Left forelimb (tissue), 1 donor: ENCODE data around the gene AKAP6.

ENCODE experiments used
- DNase-seq: peaks from one replicate; pipeline ENCODE4 v3.0.0-alpha.2; 2018; ENCODE audit warnings: low spot score

The AKAP6 gene

GRCh38 chr14:32330351-32331111, 1.4 kb downstream of the AKAP6 start:
- no peak for DNase-seq

DNA sequence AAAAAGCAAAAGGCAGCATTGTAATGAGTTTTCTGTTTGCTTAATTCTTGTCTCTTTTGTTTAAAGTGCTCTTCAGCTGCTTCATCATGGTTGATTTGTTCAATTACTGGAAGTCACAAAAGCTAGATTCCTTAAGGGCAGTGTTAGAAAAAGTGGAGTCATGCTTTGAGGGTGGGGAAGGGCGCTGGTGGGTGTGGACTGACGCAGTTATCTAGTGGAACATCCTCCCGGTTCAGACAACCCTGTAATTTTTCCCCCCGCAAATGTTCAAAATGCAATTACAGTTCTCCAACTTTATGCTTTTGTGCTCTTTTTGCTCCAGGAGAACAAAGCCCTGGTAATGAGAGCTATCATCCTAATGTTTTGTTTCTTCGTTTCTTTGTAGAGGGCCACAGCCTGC, 2.1 kb downstream of the AKAP6 start:
- no peak for DNase-seq

GRCh38 chr14:32332415-32333316, 3.6 kb downstream of the AKAP6 start:
- DNase-seq: no peak

DNA sequence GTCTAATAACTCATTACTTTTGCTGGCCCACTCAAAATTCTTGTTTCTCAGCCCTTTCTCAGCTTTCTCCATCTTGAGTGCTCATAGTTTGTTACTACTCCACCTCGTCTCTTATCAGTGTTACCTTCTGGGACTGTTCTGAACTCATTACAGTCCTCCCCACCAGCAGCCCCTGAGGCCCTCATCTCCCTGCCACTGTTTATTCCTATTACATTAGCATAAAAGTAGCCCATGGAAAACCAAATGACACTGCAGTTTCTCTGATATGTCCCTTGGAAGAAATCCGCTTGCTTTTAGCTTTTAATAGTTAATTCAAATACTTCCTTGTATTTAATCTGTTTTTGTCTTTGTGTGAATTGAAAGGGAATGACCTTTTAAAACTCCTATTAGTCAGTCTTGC, 7.6 kb downstream of the AKAP6 start:
- no peak for DNase-seq

GRCh38 chr14:32337759-32338158, 8.7 kb downstream of the AKAP6 start:
- DNase-seq: no peak

- DNase-seq: no peak
These were observed 10.1 kb downstream of the AKAP6 start for GRCh38 chr14:32339188-32339587.

DNA sequence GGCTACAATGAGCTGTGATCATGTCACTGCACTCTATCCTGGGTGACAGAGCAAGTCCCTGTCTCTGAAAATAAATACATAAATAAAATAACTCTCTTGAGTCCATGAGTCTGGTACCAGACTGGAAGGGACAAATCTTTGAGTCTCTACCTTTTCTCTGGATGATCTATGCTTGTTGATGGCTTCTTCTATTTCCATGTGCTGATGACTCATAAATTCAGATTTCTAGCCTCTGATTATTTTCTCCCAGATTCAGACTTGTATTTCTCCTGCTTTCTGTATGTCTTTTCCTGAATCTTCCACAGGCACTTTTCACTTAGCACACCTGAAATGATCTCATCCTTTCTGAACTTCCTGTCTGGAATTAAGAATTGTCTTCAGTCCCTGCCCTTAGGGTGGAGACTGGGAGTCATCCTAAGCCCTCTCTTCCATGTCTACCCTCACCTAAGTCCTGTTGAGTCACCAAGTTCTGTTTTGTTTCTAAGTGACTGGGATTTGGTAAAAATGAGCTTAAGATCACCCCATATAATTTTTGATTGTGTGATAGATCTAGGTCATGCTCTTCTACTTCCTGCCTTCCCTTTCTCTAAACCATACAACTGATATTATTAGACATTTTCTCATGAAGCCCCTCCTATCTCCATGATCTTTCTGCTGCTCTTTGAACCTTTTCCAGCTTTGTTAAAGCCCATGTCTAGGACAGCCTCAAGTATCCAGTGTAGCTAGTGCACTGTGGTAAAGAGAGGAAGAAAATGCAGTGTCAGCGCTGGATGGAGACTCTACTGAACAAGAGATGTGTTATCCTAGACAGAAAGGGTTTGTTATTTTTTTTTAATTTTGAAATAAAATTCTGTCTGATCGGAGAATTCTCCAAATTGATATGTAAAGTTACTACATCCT, 13.1 kb downstream of the AKAP6 start:
- no peak for DNase-seq

- DNase-seq: no peak
These were observed 13.7 kb downstream of the AKAP6 start for GRCh38 chr14:32342847-32343194.

DNA sequence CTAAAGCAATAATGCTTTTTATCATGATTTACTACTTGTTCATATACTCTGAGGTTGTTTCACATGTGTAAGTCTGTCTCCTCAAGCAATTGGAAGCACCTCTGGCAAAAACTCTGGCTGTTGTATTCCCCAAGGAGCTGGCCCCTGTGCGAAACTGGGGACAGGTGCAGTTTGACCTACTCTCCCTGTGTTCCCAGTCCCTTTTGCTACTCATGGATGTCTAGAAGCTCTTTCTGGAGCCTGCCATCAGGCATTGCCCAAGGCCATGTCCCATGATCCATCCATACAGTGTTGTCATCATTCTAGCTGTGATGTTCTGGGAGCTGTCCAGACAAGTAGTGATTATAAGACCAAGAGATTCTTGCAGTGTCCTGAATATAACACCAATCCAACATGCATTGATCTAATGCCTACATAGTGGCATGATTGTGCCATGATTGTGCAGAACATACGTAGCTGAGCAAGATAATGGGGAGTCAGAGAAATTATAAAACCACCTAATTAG, 14.9 kb downstream of the AKAP6 start:
- no peak for DNase-seq

GRCh38 chr14:32345311-32345791, 16.3 kb downstream of the AKAP6 start:
- DNase-seq: no peak

DNA sequence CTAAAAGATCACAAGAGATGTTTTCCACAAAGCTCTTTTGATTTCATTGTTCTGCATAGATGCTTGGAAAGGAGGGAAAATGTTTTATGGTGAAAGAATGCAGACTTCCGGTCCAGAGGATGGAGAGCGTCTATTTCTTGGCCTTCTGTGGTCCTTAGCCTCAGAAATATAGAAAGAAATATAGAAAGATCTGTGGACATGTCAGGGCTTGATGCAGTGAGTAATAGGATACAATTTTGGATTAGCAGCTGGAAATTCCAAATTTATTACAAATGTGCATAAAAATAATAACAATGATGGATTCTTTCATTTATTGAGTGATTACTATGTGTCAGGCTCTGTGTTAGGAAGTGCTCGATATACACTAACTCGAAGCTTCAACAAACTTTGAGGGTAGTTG, 20.2 kb downstream of the AKAP6 start:
- DNase-seq: no peak

- no peak for DNase-seq
These were observed 20.9 kb downstream of the AKAP6 start for GRCh38 chr14:32350020-32350419.

DNA sequence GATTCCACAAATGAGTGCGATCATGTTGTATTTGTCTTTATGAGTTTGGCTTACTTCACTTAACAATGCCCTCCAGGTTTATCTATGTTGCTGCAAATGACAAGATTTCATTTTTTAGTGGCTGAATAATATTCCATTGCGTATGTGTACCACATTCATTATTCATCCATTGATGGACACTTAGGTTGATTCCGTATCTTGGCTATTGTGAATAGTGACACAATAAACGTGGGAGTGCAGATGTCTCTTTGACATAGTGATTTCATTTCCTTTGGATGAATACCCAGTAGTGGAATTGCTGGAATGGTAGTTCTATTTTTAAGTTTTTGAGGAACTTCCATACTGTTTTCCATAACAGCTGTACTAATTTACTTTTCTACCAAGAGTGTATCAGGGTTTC, 23.5 kb downstream of the AKAP6 start:
- no peak for DNase-seq

GRCh38 chr14:32354716-32355115, 25.6 kb downstream of the AKAP6 start:
- no peak for DNase-seq

DNA sequence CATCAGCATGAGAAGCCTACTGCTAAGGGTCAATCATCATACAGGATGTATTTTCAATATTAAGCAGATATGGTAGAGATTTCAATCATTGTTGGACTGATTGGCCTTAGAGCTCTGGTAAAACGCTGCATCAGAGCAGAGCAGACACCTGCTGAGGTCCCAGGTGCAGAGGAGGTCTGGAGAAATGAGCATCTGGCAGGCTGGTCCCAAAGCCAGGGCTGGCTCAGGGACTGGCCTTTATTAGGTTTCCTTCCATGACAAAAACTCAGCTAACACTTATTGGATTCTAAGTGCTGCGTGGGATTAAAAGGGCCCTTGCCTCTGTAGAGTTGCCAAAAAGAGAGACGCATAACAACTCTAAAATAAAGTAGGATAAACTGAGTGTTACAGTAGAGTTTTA, 29.7 kb downstream of the AKAP6 start:
- DNase-seq: no peak

DNA sequence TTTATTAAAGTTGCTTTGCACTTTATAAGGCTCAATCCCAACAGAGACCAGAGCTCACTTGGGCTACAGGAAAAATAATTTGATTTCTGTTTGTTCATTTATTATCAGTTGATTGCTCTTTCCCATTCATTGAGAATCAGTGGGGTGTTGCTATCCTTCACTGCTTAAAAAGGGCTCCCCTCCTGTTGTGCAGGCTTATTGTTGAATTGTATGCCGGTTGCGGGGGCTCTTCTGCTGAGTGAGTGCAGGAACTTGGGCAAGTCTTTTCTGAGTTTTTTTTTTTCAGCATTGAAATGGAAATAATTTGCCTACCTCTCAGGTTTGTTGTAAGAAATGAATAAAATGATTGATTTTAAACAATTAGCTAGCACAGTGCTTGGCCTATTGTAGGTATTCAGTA, 32.6 kb downstream of the AKAP6 start:
- no peak for DNase-seq

DNA sequence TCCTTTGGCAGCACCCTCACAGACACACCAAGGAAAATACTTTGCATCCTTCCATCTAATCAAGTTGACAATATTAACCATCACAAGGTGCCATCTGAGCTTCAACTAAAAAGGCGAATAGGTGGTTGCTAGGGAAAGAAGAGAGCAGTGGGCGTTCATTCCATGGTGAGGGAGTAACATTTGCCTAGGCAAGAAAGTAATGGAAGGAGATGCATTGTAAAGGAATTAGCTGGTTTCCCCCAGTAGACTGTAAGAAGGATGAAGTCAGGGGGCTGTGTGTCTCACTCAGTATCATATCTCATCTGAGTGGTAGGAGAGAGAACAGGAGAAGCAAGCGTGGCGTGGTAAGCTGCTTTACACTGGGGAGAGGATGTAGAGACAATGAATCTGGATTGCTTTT, 34.7 kb downstream of the AKAP6 start:
- DNase-seq: no peak

- DNase-seq: no peak
These were observed 35.8 kb downstream of the AKAP6 start for GRCh38 chr14:32364941-32365340.

DNA sequence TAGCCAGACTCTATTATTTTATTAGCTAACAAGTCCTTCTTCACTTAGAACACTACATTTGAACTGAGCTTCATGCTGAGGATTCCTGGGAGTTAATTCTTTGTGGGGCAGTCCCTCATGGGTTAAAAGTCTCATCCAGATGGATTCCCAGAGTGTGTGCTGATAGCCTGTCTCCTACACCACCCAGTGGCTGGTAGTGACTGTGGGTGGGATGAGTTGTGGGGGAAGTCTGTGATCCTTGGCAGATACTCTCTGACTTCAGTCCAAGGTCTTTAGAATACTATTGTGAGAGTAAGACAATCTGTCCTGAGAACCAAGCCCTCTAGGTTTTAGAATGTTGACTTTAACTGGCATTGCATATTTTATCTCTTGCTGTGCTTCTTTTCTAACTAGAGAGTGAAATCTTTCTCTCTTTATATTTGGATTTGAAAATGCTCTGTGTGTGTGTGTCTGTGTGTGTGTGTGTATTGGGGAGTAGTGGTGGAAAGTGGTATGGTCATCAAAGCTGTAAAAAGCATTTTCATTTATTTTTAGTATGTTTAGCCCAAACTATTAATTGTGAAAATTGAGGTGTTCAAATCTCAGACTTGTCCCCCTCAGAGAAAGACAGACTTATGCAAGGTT, 37.3 kb downstream of the AKAP6 start:
- DNase-seq: no peak

- DNase-seq: no peak
These were observed 37.9 kb downstream of the AKAP6 start for GRCh38 chr14:32366986-32367385.

DNA sequence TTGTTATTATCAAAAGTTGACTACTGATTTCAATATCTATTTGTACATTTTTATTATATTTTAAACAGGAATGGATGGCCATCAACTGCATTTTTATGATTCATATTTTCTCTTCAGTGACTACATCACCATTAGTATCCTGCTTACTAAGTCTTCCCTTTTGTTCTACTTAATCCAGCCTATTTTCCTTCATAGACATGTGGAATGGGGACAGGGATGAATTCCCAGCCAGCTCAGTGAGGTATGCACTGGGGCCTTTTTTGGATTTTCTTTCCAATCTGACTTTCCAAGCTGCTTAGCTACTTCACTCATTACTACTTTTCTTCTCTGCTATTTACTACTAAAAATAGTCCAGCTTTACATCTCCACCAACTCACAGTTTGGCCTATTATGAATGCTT, 38.4 kb downstream of the AKAP6 start:
- DNase-seq: no peak

- DNase-seq: no peak
These were observed 39.0 kb downstream of the AKAP6 start for GRCh38 chr14:32368107-32368506.
